Stimulated activated CD4-positive, alpha-beta T cell treated with anti-CD3 and anti-CD28 coated beads, Interleukin-1b, Interleukin-23, amount 100 ng/mL, for 1 hour (primary cell): ENCODE measurements around the gene TCP10L.
"Not testable (repeated sequence)": the region's sequence is repeated elsewhere in the genome, so short reads cannot be mapped to it uniquely, and the experiment has no call there.

ENCODE experiments used
- DNase-seq, 2 donors: peaks; one replicate each; pipeline ENCODE4 v3.0.0-alpha.2; 2020; ENCODE audit warnings: low read depth in 2 of 2

TCP10L gene

DNA sequence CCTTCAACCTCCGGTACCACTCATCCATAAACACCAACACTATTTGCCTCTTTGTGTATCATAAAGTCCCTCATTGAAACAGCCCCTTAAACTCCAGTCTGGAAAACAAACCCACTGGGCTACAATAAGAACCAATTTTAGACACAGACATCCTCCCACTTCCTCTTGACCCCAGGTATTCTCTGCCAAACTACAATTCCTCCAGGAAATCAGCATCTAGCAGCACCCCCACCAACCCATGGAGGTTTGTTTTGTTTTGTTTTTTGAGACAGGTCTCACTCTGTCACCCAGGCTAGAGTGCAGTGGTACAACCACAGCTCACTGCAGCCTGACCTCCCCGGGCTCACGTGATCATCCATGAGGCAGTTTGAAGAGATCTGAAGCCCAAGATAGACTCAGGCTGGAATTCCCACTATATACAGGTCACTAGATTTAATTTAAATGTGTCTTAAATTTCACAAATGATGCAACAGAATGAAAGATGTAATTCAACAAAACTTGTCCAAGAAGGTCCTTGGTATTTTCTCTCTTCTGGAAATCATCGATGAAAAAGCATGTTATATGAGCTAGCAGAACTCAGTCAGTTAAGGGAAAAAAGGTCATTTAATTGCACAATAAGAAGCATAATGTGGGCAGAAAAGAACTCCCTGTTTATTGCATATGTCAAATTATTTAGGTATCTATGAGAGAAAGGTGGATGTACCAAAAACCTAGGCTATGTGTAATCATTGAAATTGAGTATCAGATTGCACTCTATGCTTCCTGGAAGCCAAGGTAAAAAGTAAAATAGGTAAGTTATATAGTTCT is 30.3 kb downstream of the TCP10L start:
- no peak for DNase-seq

DNA sequence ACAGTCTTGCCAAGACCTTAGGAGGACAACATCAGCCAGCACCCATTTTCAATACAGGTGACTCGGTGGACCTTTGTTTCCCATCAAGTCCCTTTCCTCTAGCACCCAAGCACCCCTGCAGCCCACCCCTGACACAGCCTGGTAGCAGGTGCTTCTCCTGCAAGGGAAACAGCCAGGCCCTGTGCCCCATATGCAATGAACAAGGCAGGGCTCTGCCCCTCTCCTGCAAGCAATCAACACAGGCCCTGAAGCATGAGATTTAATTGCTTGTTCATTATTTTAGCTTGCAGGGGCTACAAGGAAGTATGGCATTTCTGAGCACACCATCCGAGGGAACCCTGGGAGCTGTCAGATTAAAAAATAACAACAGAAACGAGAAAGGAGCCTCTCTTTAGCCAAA is 35.4 kb downstream of the TCP10L start:
- DNase-seq: no peak

DNA sequence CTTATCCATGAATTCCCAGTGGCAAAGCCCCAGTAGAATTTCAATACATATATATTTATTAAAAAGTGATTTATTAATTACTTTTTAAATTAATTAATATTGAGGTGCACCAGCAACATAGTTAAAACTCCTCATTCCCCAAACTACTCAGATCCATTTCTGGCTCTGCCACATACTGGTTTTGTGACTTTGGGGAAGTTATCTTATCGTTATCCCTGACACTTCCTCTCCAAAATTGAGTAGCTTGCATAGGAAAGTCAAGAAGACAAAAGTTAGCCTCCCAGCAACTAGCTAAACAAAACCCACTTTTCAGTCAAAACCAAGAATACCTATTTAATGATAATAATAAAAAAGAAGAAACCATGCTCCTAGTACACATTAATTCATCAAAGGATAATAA is 35.9 kb downstream of the TCP10L start:
- no peak for DNase-seq

DNA sequence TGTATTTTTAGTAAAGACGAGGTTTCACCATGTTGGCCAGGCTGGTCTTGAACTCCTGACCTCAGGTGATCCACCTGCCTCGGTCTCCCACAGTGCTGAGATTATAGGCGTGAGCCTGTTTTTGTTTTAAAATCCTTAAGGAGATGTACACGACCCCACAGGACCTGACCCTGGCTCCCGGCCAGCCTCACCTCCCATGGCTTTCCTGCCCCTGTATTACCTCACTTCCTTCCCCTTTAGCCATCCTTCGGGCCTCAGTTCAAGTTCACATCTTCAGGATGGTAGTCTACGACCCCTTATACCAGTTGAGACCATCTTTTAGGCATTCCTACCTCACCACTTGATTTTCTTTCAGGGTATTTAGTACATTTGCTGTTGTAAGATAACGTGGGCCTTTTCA is 36.3 kb downstream of the TCP10L start:
- DNase-seq: no peak

DNA sequence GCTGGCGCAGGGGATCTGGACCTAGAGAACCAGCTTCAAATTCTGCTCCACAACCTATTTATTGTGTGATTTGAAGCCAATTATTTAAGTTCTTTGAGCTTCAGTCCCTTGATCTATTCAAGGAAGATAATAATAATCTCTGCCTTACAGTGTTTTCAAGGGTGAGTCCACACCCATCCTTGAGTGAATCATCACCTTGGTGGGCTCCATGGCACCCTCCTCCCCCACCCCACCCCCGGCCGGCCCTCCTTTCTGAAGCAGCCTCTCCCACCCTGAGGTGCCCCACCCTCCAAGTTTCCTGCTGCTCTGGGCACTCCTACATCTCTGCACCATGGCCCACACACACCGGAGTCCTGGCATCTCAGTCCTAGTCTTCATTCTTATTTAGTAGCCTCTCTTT is 38.3 kb downstream of the TCP10L start:
- DNase-seq: no peak

DNA sequence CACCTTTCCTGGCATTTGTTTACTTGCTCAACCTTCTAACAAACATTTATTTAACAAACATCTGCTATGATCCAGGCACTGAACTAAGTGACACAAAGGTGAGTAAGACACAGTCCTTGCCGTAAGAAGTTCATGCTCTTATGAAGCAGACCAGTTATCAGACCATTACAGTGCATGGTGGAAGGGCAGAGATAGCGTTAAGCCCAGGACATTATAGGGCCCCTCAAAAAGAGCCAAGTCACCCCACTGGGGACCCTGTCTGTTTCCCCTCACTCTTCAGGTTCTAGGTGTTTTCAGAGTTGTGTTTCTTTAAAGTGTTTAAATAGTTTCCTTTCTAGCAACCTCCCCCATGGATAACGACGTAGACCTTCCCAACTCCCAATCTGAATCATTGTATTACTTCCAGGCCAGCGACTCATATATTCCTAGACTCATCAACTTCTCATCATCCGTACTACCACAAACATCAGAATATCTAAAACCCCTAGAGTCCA is 39.3 kb downstream of the TCP10L start:
- no peak for DNase-seq

DNA sequence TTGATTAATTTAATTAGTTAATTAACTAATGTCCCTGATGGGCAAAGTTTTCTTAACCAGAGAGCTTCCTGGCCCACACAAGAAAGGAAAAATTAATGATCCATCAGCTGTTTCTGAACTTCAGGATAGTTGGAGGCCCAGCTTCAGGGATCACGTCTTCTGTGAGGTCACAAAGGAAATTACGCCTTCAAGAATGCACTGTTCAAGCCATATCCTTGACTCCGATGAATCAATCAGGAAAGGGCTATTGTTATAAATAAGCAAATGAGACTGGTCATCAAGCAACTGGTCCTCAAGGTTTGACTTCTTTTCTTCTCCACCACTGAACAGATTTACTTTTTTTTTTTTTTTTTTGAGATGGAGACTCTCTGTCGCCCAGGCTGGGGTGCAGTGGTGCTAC is 40.6 kb downstream of the TCP10L start:
- DNase-seq: no peak

DNA sequence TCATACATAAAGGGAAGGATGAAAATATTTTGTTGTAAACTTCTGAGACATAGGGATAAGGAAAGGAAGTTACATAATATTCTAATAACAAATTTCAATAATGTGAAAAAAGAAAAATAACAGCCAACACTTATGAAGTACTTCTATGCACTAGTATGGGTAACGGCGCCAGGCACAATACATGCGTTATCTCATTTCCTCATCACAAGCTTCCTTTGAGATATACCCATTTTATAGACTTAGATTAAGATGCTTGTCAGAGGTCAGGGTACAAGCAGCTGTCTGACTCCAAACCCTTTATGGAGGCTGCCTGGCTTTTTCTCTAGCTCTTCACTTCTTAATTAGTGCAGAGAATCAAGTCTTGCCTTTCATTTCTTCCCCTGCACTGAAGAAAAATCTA is 41.3 kb downstream of the TCP10L start:
- no peak for DNase-seq

DNA sequence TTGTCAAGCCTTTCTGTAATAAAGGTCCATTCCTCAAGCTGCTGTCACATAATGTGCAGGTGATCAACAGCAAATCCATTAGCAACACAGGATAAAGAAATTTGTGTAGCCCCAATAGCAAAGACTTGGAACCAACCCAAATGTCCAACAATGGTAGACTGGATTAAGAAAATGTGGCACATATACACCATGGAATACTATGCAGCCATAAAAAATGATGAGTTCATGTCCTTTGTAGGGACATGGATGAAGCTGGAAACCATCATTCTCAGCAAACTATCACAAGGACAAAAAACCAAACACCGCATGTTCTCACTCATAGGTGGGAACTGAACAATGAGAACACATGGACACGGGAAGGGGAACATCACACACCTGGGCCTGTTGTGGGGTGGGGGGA is 42.3 kb downstream of the TCP10L start:
- not testable (repeated sequence) for DNase-seq

DNA sequence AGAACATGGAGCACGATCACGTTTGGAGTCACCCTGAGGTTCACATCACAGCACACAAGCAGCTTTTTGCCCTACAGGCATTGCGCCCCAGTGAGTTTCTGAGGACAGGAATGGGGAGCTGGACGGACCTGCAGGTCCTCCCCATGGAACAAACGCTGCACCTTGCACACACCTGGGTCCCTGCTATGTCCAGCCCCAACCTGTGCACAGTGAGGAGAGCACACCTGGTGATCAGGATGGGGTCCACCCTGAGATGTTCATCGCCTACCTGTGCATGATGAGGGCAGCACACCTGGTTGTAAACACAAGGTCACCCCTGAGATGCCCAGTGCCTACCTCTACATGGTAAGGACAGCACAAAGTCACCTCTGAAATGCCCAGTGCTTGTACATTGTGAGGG is 45.9 kb downstream of the TCP10L start:
- no peak for DNase-seq

DNA sequence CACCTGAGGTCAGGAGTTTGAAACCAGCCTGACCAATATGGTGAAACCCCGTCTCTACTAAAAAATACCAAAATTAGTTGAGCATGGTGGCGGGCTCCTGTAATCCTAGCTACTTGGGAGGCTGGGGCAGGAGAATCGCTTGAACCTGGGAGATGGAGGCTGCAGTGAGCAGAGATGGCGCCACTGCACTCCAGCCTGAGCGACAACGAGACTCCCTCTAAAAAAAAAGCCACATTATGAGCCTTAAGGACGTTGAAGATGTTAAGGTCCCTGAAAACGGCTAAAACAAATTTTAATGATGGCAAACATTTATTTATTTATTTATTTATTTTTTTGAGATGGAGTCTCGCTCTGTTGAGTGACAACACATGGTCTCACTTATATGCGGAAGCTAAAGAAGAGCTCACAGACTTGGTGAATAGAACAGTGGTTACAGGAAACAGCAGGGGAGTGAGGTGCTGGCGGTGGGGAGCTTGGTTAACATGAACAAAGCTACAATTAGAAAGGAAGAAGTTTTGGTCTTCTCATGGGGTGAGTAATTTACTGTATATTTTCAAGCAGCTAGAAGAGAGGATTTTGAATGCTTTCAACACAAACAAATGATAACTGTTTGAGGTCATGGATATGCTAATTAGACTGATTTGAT is 47.1 kb downstream of the TCP10L start:
- no peak for DNase-seq

DNA sequence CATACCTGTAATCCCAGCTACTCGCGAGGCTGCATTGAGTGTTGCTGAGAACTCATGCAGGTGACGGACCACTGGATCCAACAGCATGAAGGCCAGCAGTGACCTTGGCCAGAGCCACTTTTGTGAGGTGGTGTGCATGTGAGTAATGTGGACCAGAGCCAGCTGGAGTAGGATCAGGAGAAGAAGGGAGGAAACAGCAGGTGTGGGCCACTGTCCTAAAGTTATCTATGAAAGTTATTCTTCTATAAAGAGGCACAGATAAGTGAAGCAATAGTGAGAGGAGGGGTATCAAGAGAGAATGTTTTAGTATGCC is 47.8 kb downstream of the TCP10L start:
- DNase-seq: no peak

DNA sequence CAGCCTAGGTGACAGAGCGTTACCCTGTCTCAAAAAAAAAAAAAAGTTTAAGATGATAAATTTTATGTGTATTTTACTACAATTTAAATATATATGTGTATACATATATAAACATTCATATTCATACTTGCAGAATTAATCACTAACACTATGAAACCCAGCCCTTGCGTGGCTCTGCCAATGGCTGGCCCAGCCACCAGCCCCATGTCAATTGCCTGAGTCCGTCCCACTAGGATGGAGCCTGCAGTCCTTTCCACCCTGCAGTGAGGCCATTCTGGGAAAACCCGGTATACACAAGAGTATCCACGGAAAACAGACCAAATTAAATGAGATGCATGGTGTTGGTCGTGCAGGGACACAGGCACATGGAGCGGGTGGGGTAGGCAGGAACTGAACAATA is 49.7 kb downstream of the TCP10L start:
- DNase-seq: no peak

DNA sequence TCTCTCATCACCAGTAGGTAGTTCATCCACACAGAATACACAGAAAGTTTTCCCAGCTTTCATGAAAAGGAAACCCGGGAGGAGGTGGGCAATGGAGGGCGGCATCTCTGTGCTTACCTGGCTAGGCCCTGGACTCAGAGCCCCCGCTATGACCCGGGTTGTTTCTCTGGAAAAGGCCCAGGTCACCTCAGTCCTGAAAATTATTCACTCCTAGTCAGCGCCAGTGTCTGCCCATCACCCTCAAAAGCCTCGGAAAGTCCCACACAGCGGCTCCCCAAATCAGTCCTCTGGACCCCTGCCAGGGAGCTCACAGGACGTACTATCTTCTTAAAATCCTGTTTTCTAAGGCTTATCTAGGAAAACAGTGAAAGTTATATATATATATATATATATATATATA is 51.2 kb downstream of the TCP10L start:
- DNase-seq: no peak

DNA sequence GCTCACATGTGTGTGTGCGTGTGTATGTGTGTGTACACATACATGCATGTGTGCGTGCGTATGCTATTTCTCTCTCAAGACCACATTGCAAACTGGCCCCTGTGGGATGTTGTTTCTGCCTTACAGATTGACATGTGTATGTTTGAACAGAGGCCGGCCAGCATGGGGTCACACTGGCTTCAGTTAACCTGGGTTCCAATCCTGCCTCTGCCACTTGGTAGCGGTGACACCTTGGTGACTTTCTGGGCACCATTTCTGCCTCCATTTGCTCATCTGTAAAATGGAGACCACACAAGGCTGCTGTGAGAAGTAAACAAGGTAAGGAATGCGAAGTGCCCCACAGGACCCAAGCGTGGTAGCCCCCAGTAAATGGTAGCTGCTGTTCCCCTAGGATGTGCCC is 51.7 kb downstream of the TCP10L start:
- DNase-seq: no peak

DNA sequence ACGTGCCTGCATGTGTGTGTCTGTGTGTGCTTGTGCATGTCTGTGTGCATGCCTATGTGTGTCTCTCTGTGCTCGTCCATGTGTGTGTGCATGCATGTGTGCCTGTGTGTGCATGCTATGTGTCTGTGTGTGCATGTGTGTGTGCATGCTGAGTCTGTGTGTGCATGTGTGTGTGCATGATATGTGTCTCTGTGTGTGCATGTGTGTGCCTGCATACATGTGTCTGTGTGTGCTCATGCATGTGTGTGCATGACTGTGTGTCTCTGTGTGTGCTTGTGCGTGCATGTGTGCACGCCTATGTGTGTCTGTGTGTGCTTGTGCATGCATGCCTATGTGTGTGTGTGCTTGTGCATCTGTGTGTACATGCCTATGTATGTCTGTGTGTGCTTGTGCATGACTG is 52.3 kb downstream of the TCP10L start:
- DNase-seq: no peak

DNA sequence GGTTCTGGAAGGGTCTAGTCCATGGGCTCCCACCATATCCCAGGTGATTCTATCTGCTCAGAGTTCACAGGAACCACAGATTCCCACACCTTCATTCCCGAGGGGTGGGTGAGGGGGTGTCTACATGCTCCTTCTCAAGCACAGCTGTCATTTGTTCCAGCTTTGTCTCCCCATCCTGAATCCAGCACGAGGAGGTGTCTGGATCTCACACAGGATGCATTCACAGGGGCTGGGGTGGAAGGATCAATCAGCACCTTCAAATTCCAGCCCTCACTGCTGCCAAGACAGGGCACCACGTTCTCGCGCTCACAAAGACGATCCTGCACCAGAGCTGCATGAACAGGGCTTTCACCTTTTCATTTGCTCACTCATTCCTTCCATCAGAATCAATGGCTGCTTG is 52.7 kb downstream of the TCP10L start:
- no peak for DNase-seq

DNA sequence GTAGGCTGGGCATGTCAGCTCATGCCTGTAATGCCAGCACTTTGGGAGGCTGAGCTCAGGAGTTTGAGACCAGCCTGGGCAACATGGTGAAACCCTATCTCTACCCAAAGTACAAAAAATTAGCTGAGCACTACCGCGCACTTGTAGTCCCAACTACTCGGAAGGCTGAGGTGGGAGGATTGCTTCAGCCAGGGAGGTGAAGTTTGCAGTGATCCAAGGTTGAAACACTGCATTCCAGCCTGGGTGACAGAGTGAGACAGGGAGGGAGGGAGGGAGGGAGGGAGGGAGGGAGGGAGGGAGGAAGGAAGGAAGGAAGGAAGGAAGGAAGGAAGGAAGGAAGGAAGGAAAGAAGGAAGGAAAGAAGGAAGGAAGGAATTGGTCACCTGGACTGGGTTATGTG is 53.8 kb downstream of the TCP10L start:
- DNase-seq: not testable (repeated sequence)

DNA sequence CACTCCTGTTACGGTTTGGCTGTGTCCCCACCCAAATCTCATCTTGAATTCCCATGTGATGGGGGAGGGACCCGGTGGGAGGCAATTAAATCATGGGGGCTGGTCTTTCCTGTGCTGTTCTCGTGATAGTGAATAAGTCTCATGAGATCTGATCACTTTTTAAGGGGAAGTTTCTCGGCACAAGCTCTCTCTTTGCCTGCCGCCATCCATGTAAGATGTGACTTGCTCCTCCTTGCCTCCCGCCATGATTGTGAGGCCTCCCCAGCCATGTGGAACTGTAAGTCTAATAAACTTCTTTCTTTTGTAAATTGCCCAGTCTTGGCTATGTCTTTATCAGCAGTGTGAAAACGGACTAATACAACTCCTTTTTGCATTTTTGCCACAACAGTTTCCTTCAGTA is 54.5 kb downstream of the TCP10L start:
- not testable (repeated sequence) for DNase-seq

DNA sequence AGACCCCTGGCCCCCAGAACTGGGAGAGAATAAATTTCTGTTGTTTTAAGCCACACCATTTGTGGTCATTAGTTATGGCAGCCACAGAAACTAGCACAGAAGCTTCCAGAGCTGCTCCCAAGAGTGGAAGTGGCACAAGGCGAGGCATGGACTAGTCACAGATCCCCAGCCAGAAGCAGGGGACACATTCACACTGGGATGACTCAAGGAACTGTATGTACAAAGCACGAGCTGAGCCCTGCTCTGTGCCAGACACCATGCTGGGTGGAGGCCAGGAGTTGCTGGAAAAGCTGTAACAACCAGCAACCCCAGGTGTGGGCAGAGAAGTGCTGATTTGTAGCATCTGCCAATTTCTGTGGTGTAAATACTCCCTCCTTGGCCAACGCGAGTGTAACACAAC is 55.6 kb downstream of the TCP10L start:
- DNase-seq: no peak

DNA sequence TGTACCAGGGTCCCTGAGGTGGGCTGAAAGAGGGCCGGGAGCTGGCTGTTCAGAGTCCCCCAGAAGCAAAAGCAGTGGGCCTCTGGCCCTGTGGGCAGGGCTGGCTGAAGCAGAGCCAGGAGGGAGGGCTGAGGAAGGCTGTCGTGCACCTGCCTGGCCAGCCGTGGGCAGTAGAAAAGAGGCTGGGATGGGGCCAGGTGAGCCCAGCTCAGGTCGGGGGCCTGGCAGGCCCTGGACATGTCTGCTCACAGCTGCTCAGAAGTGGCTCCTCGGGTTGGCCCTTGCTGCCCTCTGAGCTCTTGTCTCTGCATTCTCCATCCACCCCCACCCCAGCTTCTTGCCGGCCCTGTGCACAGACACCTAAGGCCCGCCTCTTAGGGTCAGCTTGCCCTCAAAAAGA is 60.0 kb downstream of the TCP10L start:
- DNase-seq: no peak

DNA sequence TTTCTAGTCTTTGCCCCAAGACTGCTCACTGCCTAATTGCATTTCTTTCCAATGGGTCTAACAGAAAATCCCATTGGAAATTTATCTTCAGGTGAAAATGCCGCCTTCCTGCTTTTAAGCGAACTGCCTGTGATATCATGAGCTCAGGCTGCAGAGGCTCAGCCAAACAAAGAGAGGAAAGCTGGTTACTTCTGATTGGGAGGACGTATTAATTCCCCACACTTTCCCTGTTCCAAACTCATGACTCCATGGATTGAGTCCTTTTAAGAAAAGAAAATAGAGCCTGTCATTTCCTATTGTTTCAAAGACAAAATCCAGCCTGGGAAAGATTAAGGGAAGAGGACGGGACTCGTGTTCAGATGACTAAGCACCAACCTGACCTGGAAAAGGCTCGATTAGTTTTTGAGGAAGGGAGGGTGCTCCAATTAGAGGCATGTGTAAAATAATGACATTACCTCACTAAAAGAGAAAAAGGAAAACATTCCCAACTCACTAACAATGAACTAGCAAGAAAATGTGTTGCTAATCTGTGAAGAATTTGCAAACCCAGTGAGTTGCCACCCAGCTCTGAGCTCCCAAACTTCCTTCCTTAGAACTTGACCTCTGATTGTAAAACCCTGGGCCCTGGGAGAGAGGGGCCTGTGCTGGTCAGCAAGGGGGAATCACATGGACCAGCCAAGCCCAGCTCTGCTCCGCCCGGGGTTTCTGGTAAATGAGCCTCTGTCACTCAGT is 61.2 kb downstream of the TCP10L start:
- no peak for DNase-seq
